Parathyroid adenoma (tissue), 2 donors: ENCODE data around the gene TMTC2.

ENCODE experiments used
- H2AFZ ChIP-seq: fragments of 300-600 bp; sonication (generic); one replicate; pipeline ENCODE4 v1.7.0; 2017; ENCODE audit warnings: antibody characterized with exemption, mild to moderate bottlenecking
- H3K27ac ChIP-seq: fragments of 300-600 bp; sonication (generic); one replicate; pipeline ENCODE4 v1.7.0; 2017
- H3K27me3 ChIP-seq: fragments of 300-600 bp; sonication (generic); one replicate; pipeline ENCODE4 v1.7.0; 2017; ENCODE audit warnings: low read length; ENCODE audit not compliant: control insufficient read depth, insufficient read depth
- H3K36me3 ChIP-seq: fragments of 300-600 bp; sonication (generic); one replicate; pipeline ENCODE4 v1.7.0; 2017; ENCODE audit warnings: low read length; ENCODE audit not compliant: control insufficient read depth, insufficient read depth
- H3K4me1 ChIP-seq: fragments of 300-600 bp; sonication (generic); one replicate; pipeline ENCODE4 v1.7.0; 2017; ENCODE audit warnings: control low read depth
- H3K4me2 ChIP-seq: fragments of 300-600 bp; sonication (generic); one replicate; pipeline ENCODE4 v1.7.0; 2017; ENCODE audit warnings: low read length
- H3K4me3 ChIP-seq: fragments of 300-600 bp; sonication (generic); one replicate; pipeline ENCODE4 v1.7.0; 2017; ENCODE audit warnings: low read depth, low read length
- H3K79me2 ChIP-seq: fragments of 300-600 bp; sonication (generic); one replicate; pipeline ENCODE4 v1.7.0; 2017; ENCODE audit warnings: control low read depth
- H3K9ac ChIP-seq: fragments of 300-600 bp; sonication (generic); one replicate; pipeline ENCODE4 v1.7.0; 2017; ENCODE audit warnings: mild to moderate bottlenecking
- H3K9me3 ChIP-seq: fragments of 300-600 bp; sonication (generic); one replicate; pipeline ENCODE4 v1.7.0; 2017; ENCODE audit warnings: low read length; ENCODE audit not compliant: control insufficient read depth
- CTCF ChIP-seq: fragments of 300-600 bp; sonication (generic); IDR thresholded peaks from one replicate; pipeline ENCODE4 v1.7.0; 2017; ENCODE audit warnings: antibody characterized with exemption, mild to moderate bottlenecking
- donor health status: primary hyperparathyroidism.

The TMTC2 gene

GRCh38 chr12:83122623-83122934, 435.9 kb downstream of the TMTC2 start:
- H3K36me3 ChIP-seq = no peaks in the 10 kb centered on the region
- H3K4me3 ChIP-seq = no peak overlapping the region
- H3K4me1 ChIP-seq = no peaks in the 10 kb centered on the region
- H3K9ac ChIP-seq = no peak overlapping the region
- no peaks in the 10 kb centered on the region for H3K79me2 ChIP-seq
- H3K4me2 ChIP-seq = no peak overlapping the region
- H3K27me3 ChIP-seq = no peaks in the 10 kb centered on the region
- no peaks in the 10 kb centered on the region for H3K9me3 ChIP-seq
- H3K27ac ChIP-seq = no peak overlapping the region
- no peak overlapping the region for H2AFZ ChIP-seq
- TF ChIP-seq CTCF = no peak

GRCh38 chr12:83123039-83123438, 436.3 kb downstream of the TMTC2 start:
- Histone ChIP-seq H3K4me1 (no peaks in the 10 kb centered on the region), H3K79me2 (no peaks in the 10 kb centered on the region), H3K4me3 (no peak overlapping the region), H3K9me3 (no peaks in the 10 kb centered on the region), H3K4me2 (no peak overlapping the region), H3K27ac (no peak overlapping the region), H3K9ac (no peak overlapping the region), H2AFZ (no peak overlapping the region), H3K27me3 (no peaks in the 10 kb centered on the region), H3K36me3 (no peaks in the 10 kb centered on the region)
- no peak for TF ChIP-seq CTCF

GRCh38 chr12:83128540-83128939, 441.8 kb downstream of the TMTC2 start:
- Histone ChIP-seq H3K79me2 (no peaks in the 10 kb centered on the region), H3K27ac (no peak overlapping the region), H3K9me3 (no peaks in the 10 kb centered on the region), H3K27me3 (no peaks in the 10 kb centered on the region), H2AFZ (no peak overlapping the region), H3K4me1 (no peaks in the 10 kb centered on the region), H3K4me2 (no peak overlapping the region), H3K4me3 (no peak overlapping the region), H3K36me3 (no peaks in the 10 kb centered on the region), H3K9ac (no peak overlapping the region)
- no peak for TF ChIP-seq CTCF

- Histone ChIP-seq H3K36me3 (no peaks in the 10 kb centered on the region), H3K9ac (no peak overlapping the region), H3K4me3 (no peak overlapping the region), H3K4me2 (no peak overlapping the region), H3K79me2 (no peaks in the 10 kb centered on the region), H3K27ac (no peak overlapping the region), H2AFZ (no peak overlapping the region), H3K27me3 (no peaks in the 10 kb centered on the region), H3K4me1 (no peaks in the 10 kb centered on the region), H3K9me3 (no peaks in the 10 kb centered on the region)
- TF ChIP-seq CTCF = no peak
These were observed 443.5 kb downstream of the TMTC2 start for GRCh38 chr12:83130178-83130577.

GRCh38 chr12:83132360-83132759, 445.7 kb downstream of the TMTC2 start:
- H3K36me3 ChIP-seq = no peaks in the 10 kb centered on the region
- no peaks in the 10 kb centered on the region for H3K9me3 ChIP-seq
- H3K79me2 ChIP-seq = no peaks in the 10 kb centered on the region
- no peak for TF ChIP-seq CTCF
- H3K4me1 ChIP-seq = no peaks in the 10 kb centered on the region
- no peak overlapping the region for H3K4me3 ChIP-seq
- no peak overlapping the region for H2AFZ ChIP-seq
- H3K9ac ChIP-seq = no peak overlapping the region
- no peaks in the 10 kb centered on the region for H3K27me3 ChIP-seq
- H3K27ac ChIP-seq = no peak overlapping the region
- H3K4me2 ChIP-seq = no peak overlapping the region
